H1 (cell line): ENCODE data around the gene CELSR1. TPM values are rescaled to one million over a fixed set of nuclear protein-coding genes. Genes with fewer than 3 reads are reported as not detected.

Experiments
- CBX5 ChIP-seq: fragments of 300-800, 300-1000 bp; sonication (generic); IDR thresholded peaks from 2 replicates; pipeline ENCODE4 v1.7.1; 2016; ENCODE audit warnings: antibody characterized with exemption, low read length, low read depth
- CHD2 ChIP-seq: IDR thresholded peaks from 2 replicates; pipeline ENCODE4 v1.6.1; 2012; ENCODE audit warnings: low read length, improper control_type of control experiment
- GTF2F1 ChIP-seq: IDR thresholded peaks from 2 replicates; pipeline ENCODE4 v1.6.1; 2012; ENCODE audit warnings: low read depth, low read length, improper control_type of control experiment, borderline replicate concordance
- JUND ChIP-seq: IDR thresholded peaks from 2 replicates; pipeline ENCODE4 v1.6.1; 2011; ENCODE audit warnings: mild to moderate bottlenecking, improper control_type of control experiment, low read length
- PHF8 ChIP-seq: fragments of 200-600 bp; sonication (generic); conservative IDR thresholded peaks from 2 replicates; pipeline ENCODE4 v1.7.1; 2012; ENCODE audit warnings: low read depth, mild to moderate bottlenecking, inconsistent platforms, low read length, moderate library complexity
- RBBP5 ChIP-seq: IDR thresholded peaks from 2 replicates; pipeline ENCODE4 v1.7.1; 2012; ENCODE audit warnings: low read depth, mild to moderate bottlenecking, inconsistent platforms, low read length, moderate library complexity, borderline replicate concordance
- SP2 ChIP-seq: IDR thresholded peaks from 2 replicates; pipeline ENCODE4 v1.6.1; 2012; ENCODE audit warnings: mild to moderate bottlenecking, low read length, inconsistent platforms
- TAF7 ChIP-seq: optimal IDR thresholded peaks from 2 replicates; pipeline ENCODE3; 2011; ENCODE audit warnings: low read depth, mild to moderate bottlenecking, inconsistent platforms, low read length, moderate library complexity, borderline replicate concordance
- polyA plus RNA-seq, 7 experiments: library from polyadenylated mRNA; depleted of rRNA in 3 of 7; stranded (reverse) in 5 of 7; unstranded in 2 of 7; fragments of >200 nt in 5 of 7; fragments of 200-250 nt in 2 of 7; gene quantifications; 1 replicate in 5 of 7; 2 replicates in 1 of 7; 4 replicates in 1 of 7; pipeline versions ENCODE4 v1.2.1 to v1.2.3, GENCODE V29; 2011 to 2013; ENCODE audit warnings: missing spikeins in 2 of 7, mixed read lengths in 2 of 7
- total RNA-seq: library from RNA; stranded (reverse); fragmentation: NEBNext Ultra II Directional; extraction: Animal tissue kit (Norgen Biotek cat#: 25700); gene quantifications from 2 replicates; pipeline ENCODE4 v1.2.1, GENCODE V29; 2021
- TF ChIP-seq, protein P1 (sequence below): fragments of 300-600 bp; sonication (generic); IDR thresholded peaks from 2 replicates; pipeline ENCODE4 v1.7.1; 2012; ENCODE audit warnings: low read length, moderate library complexity, mild to moderate bottlenecking, inconsistent platforms; ENCODE audit not compliant: insufficient replicate concordance

Gene CELSR1
- total and polyA plus RNA-seq, 2 of the 8 experiments (the other 6 are each of a cell fraction or from before 2014, with no cell fraction given): 9.0 to 12.4 TPM

DNA sequence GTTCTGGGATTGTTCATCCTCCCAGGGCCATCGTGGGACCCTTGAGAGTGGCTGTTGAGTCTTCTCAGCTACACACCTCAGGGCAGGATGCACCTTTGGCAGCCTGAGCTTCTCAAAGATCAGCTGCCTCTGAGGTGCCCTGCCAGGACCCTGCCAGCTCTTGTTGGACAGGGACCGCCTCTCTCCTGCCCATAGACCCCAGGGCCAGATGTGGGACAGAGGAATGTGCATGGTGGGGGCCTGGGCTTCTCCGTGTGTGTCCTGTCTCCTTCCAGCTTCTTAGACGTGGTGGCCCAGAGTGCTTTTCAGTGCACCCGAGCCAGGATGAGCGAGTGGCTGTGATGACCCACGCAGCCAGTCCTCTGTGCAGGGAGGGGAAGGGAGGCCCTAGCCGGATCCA is 207.8 kb downstream of the CELSR1 start (continued):
- TF ChIP-seq, protein P1, sequence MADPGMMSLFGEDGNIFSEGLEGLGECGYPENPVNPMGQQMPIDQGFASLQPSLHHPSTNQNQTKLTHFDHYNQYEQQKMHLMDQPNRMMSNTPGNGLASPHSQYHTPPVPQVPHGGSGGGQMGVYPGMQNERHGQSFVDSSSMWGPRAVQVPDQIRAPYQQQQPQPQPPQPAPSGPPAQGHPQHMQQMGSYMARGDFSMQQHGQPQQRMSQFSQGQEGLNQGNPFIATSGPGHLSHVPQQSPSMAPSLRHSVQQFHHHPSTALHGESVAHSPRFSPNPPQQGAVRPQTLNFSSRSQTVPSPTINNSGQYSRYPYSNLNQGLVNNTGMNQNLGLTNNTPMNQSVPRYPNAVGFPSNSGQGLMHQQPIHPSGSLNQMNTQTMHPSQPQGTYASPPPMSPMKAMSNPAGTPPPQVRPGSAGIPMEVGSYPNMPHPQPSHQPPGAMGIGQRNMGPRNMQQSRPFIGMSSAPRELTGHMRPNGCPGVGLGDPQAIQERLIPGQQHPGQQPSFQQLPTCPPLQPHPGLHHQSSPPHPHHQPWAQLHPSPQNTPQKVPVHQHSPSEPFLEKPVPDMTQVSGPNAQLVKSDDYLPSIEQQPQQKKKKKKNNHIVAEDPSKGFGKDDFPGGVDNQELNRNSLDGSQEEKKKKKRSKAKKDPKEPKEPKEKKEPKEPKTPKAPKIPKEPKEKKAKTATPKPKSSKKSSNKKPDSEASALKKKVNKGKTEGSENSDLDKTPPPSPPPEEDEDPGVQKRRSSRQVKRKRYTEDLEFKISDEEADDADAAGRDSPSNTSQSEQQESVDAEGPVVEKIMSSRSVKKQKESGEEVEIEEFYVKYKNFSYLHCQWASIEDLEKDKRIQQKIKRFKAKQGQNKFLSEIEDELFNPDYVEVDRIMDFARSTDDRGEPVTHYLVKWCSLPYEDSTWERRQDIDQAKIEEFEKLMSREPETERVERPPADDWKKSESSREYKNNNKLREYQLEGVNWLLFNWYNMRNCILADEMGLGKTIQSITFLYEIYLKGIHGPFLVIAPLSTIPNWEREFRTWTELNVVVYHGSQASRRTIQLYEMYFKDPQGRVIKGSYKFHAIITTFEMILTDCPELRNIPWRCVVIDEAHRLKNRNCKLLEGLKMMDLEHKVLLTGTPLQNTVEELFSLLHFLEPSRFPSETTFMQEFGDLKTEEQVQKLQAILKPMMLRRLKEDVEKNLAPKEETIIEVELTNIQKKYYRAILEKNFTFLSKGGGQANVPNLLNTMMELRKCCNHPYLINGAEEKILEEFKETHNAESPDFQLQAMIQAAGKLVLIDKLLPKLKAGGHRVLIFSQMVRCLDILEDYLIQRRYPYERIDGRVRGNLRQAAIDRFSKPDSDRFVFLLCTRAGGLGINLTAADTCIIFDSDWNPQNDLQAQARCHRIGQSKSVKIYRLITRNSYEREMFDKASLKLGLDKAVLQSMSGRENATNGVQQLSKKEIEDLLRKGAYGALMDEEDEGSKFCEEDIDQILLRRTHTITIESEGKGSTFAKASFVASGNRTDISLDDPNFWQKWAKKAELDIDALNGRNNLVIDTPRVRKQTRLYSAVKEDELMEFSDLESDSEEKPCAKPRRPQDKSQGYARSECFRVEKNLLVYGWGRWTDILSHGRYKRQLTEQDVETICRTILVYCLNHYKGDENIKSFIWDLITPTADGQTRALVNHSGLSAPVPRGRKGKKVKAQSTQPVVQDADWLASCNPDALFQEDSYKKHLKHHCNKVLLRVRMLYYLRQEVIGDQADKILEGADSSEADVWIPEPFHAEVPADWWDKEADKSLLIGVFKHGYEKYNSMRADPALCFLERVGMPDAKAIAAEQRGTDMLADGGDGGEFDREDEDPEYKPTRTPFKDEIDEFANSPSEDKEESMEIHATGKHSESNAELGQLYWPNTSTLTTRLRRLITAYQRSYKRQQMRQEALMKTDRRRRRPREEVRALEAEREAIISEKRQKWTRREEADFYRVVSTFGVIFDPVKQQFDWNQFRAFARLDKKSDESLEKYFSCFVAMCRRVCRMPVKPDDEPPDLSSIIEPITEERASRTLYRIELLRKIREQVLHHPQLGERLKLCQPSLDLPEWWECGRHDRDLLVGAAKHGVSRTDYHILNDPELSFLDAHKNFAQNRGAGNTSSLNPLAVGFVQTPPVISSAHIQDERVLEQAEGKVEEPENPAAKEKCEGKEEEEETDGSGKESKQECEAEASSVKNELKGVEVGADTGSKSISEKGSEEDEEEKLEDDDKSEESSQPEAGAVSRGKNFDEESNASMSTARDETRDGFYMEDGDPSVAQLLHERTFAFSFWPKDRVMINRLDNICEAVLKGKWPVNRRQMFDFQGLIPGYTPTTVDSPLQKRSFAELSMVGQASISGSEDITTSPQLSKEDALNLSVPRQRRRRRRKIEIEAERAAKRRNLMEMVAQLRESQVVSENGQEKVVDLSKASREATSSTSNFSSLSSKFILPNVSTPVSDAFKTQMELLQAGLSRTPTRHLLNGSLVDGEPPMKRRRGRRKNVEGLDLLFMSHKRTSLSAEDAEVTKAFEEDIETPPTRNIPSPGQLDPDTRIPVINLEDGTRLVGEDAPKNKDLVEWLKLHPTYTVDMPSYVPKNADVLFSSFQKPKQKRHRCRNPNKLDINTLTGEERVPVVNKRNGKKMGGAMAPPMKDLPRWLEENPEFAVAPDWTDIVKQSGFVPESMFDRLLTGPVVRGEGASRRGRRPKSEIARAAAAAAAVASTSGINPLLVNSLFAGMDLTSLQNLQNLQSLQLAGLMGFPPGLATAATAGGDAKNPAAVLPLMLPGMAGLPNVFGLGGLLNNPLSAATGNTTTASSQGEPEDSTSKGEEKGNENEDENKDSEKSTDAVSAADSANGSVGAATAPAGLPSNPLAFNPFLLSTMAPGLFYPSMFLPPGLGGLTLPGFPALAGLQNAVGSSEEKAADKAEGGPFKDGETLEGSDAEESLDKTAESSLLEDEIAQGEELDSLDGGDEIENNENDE: no peak
- TF ChIP-seq GTF2F1 (no peak), TAF7 (no peak), CHD2 (no peak), CBX5 (no peak), PHF8 (no peak), SP2 (no peak), JUND (no peak), RBBP5 (no peak)
